ENCODE data around the gene AFAP1L1.

DNA sequence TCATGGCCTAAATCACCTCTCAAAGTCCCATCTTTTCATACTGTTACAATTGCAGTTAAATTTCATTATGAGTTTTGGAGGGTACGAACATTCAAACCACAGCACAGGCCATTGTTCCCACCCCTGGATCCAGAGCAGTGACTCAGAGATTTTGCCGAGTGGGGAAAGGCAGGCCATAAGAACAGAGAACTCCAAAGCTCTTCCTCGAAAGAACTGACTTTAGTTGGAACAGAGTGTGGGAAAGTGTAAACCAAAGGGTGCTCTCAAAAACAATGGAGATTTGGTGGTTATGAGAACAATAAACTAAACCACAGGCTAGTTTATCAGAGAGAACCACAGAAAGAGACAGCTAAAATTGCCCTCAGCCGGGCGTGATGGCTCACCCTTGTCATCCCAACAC lies 54.2 kb downstream of the AFAP1L1 start:
- TF ChIP-seq POLR2A (IDR thresholded peaks at IDR 0.05) (no peak), POLR2AphosphoS5 (IDR thresholded peaks at IDR 0.05) (no peak), CTCF (IDR thresholded peaks at IDR 0.05) (no peak), EP300 (IDR thresholded peaks at IDR 0.05) (no peak)
